NCI-H1092 (cell line): ENCODE results near the gene ZFYVE27.

ENCODE experiments used
- DNase-seq: peaks from one replicate; lab custom pipeline; 2025; lab: John Stamatoyannopoulos, UW

The ZFYVE27 gene

DNA sequence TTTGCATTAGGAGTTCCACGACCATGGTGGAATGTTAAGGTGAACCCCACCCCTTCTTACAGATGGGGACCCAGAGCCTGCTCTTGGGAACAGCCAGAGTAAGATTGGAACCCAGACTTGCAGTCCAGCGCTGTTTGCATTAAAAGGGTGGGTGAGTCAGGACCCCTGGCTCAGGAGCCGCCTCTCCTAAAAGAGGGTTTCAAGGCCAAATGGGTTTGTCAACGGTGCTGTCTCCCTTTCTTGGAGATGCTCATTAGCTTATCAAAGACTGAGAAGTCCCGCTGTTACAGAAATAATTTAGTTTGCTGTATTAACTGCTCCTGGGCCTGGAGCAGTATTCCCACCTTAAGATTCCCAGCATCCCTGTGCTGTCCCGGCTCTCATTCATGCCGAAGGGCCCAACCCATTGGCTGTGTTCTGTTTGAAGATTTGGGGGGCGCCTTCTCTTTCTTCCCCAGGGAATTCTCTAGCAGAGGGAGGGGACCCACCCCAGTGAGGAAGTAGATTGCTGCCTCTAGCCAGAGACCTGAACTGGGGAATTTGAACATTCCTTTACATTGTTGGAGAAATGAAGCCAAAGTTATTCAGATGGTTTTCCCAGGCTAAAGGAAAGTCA lies 21.6 kb upstream of the ZFYVE27 start:
- no peak for DNase-seq

- DNase-seq: no peak
Observed at GRCh38 chr10:97717627-97718026, 19.3 kb upstream of the ZFYVE27 start.

- DNase-seq: no peak
Observed at GRCh38 chr10:97718178-97718577, 18.8 kb upstream of the ZFYVE27 start.

- no peak for DNase-seq
Observed at GRCh38 chr10:97718659-97719142, 18.2 kb upstream of the ZFYVE27 start.

- DNase-seq: no peak
Observed at GRCh38 chr10:97719602-97720001, 17.3 kb upstream of the ZFYVE27 start.

GRCh38 chr10:97721871-97722780 lies 14.8 kb upstream of the ZFYVE27 start:
- DNase-seq: no peak

DNA sequence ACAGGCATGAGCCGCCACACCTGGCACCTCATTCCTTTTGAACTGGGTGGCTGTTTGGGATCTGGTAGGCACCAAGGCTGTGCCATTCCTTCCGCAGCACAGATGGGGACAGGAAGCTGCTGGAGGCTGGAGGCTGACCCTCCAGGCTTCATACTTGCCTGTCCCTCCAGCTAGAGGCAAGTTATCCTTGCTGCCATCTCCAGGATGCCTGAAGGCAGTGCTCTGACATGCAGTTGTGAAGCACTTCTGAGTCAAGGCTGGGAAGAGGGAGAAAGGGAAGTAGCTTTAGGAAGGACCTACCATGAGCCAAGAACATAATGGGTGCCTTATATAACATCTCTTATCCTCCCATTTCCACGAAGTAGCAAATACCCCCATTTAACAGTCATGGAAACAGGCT lies 13.9 kb upstream of the ZFYVE27 start:
- no peak for DNase-seq

DNA sequence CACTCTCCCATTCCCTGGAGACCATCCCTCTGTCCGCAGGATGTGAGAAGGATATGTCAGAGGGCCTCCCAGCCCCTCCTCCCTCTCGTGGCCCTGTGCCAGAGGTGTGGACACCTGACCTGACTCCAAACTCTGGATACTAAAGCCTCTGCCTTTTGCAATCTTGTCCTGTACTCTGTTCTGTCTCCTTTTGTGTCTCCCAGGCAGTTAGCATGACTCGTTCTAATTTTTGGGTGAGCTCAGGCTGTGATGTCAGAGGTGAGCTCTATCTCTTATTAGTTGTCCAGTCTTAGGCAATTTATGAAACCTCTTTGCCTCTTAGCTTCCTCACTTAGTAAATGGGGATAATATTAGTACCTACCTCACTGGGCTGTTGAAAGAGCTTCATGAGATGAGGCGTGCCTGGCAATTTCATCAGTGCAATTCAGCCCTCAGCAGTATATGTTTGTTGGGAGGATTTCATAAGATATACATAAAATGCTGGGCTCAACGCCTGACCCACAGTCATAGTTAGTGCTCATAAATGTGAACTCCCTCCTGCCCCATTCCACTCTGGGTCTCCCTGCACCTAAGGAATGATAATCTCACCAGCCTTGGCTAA lies 12.5 kb upstream of the ZFYVE27 start:
- DNase-seq: no peak

DNA sequence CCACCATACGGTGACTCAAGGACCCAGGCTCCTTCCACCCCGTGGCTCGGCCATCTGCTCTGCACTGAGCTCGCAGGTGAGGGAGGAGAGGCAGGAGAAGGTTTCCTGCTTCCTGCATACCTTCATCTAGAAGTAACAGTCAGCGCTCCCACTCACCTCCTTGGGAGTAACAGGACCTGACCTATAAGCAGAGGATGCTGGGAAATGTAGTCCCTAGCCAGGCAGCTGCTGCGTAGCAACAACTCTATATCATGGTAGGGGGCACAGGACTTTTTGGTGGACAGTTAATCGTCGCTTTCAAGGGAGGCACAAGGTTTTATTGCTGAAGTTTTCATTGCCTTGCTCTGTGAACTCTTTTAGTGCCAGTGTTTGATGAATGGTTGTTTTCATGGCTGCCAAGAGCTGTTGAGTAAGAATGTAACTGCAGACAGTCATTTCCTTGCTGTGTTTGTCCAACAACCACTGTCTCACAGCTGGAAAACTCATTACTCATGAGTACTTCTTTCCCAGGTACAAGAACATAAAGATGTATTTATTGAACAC lies 10.2 kb upstream of the ZFYVE27 start:
- no peak for DNase-seq

DNA sequence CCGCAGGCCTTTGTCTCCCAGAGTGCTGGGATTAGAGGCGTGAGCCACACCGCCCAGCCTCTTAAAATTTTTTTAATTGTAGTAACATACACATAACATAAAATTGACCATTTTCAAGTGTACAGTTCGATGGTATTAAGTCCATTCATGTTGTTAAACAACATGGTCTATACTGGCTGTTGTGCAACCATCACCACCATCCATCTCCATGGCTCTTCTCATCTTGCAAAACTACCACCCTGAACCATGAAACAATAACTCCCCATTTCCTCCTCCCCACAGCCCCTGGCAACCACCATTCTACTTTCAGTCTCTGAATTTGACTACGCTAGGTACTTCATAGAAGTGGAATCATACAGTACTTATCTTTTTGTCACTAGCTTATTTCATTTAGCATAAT lies 7.9 kb upstream of the ZFYVE27 start:
- no peak for DNase-seq

- peak; percentile 25 for DNase-seq
Observed at GRCh38 chr10:97731346-97732051, 5.4 kb upstream of the ZFYVE27 start.

- DNase-seq: no peak
Observed at GRCh38 chr10:97732052-97732359, 4.9 kb upstream of the ZFYVE27 start.

GRCh38 chr10:97733256-97733655 lies 3.7 kb upstream of the ZFYVE27 start:
- no peak for DNase-seq

GRCh38 chr10:97734021-97734420 lies 2.9 kb upstream of the ZFYVE27 start:
- no peak for DNase-seq

DNA sequence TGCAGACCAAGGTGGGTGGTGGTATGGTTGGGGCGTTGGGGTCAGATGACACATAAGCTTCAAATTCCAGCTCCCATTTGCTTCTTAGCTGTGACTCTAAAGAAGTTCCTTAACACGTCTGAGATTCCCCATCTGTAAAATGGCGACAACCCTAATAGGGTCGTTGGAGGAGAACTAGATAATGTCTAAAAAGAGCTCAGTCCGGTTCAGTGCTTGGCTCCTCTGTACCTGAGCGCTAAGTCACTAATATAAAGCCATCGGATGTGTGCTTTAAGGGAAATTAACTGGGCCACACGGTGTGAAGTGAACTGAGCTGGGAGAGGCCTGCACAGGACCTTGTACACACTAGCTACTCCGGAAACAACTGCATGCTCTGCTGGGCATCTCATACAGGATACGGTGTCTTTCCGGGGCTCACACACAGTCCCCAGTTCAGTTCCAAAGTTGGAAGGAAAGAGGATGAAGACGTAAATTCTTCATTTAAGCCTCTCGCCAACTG lies 476 bp upstream of the ZFYVE27 start:
- no peak for DNase-seq

DNA sequence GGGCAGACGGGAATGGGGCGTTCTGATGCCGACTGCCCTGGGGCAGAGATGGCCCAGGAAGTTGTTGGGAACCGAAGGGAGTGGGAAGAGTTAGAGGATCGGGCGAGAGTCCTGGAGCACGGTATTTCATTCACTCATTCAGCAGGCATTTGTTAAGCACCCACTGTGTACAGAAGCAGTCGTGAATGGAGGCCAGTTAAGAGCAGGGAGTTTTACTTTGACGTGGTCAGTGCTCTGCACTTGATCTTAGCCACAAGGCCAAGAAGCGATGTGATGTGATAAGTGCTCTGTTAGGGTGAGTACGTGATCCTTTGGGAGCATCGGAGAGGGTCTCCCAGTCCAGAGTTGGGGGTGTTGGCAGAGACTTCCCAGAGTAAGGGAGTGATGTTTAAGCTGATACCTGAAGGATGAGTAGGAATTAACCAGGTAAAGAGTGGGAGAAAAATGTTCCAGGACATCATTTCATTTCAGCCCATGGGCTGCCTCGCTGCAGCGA lies 890 bp downstream of the ZFYVE27 start:
- DNase-seq: no peak

DNA sequence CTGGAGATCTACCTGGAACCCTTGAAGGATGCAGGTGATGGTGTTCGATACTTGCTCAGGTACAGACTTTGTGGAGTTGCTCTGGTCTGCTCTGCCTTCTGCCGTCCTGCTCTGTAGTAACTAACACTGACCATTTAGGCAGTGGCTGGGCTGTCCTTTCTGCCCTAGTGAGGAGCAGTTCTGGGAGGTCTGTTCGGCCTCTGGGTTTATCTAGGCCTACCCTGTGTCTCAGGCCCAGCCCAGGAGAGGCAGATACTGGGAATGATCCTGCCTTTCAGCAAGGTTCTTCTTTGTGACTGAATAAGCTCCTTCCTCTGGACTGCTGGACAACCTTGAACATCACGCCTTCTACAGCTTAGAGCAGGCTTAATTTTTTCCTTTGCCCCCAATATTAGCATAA lies 1.7 kb downstream of the ZFYVE27 start:
- no peak for DNase-seq

- DNase-seq: no peak
Observed at GRCh38 chr10:97740613-97741012, 3.7 kb downstream of the ZFYVE27 start.

GRCh38 chr10:97743169-97743943 lies 6.4 kb downstream of the ZFYVE27 start:
- no peak for DNase-seq

DNA sequence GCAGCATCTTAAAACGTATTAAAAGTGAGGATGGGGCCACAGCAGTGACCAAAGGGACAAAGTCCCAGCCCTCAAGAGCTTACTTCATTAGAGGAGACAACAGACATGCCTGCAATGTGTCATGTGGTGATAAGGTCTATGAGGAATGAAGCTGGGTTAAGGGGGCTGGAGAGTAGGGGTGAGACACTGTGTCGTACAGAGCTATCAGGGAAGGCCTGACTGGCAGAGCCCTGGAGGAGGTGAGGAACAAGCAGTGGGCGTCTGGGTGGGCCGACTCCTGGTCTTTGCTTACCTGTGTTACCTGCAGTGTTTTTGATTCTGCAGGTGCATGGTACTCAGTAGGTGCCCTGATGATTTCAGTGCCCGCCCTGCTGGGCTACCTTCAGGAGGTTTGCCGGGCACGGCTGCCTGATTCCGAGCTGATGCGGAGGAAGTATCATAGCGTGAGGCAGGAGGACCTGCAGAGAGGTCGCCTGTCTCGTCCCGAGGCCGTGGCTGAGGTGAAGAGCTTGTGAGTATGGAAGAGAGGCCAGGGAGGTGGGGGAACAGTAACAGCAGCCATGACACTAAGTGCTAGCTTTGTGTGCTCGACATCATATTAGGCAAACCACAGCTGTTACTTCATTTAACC lies 7.6 kb downstream of the ZFYVE27 start:
- no peak for DNase-seq

- no peak for DNase-seq
Observed at GRCh38 chr10:97747573-97747972, 10.6 kb downstream of the ZFYVE27 start.
